K562 treated with DMSO at 1 percent for 24 hours (cell line): ENCODE results near the gene SLC25A28. TPM values are rescaled to one million over a fixed set of nuclear protein-coding genes. Genes with fewer than 3 reads are reported as not detected.

Experiments
- total RNA-seq: library from RNA; unstranded; fragments of 300-600 nt; gene quantifications from 2 replicates; pipeline ENCODE4 v1.2.3, GENCODE V29; 2022; ENCODE audit warnings: low read depth; ENCODE audit not compliant: insufficient read depth

Gene SLC25A28
- 14.8 and 17.9 TPM in 2 replicates for total RNA-seq

GRCh38 chr10:99619851-99620710, at the start of gene SLC25A28:
Gene SLC25A28 (minus strand): TSS chr10:99620439. CDS start chr10:99620335, 104 bp downstream.

GRCh38 chr10:99659031-99659867, 39.0 kb upstream of the SLC25A28 start, which contains the start of gene ENTPD7:
Gene ENTPD7 (plus strand): TSS chr10:99659509. CDS start chr10:99659957, 448 bp downstream.

Other genes starting within 250 kb of the SLC25A28 start
- gene GOT1, start 189.8 kb downstream of the SLC25A28 start, total RNA-seq = 58.6 and 63.1 TPM in 2 replicates
- not detected in 2 replicates for gene NKX2-3, start 87.5 kb downstream of the SLC25A28 start, total RNA-seq
- gene ENTPD7, start 39.1 kb upstream of the SLC25A28 start, total RNA-seq = 5.2 and 5.8 TPM in 2 replicates
- 14.0 and 16.6 TPM in 2 replicates for gene COX15, start 111.7 kb upstream of the SLC25A28 start, total RNA-seq
- 18.9 and 21.9 TPM in 2 replicates for gene CUTC, start 111.8 kb upstream of the SLC25A28 start, total RNA-seq
- gene ABCC2, start 162.2 kb upstream of the SLC25A28 start, total RNA-seq = 0.35 and 0.51 TPM in 2 replicates